ENCODE results near the gene GABBR2. TPM values are rescaled to one million over a fixed set of nuclear protein-coding genes. Genes with fewer than 3 reads are reported as not detected.

GABBR2 gene
- total and polyA plus RNA-seq, 2 donors (not counting 1 experiment from before 2014, with no cell fraction given) = 0.03 TPM; not detected in 1

GRCh38 chr9:98357921-98358535, 350.7 kb downstream of the GABBR2 start:
- Mint-ChIP-seq H3K4me1 (no peaks in the 10 kb centered on the region), H3K27me3 (peaks cover 30% of the 10 kb centered on the region), H3K9me3 (ENCODE audit: insufficient read depth) (no peaks in the 10 kb centered on the region), H3K4me3 (no peak overlapping the region), H3K27ac (no peak overlapping the region)
- no peaks in the 10 kb centered on the region for H4K20me1 ChIP-seq (ENCODE audit: control insufficient read depth, insufficient read depth, low read length, poor library complexity, severe bottlenecking)
- no peak for DNase-seq
- no peak for ATAC-seq (ENCODE audit: low read depth)
- intact Hi-C loops (cut with micrococcal nuclease) = no loop called here
- TF ChIP-seq CTCF (IDR thresholded peaks at IDR 0.05) (no peak), EZH2 (IDR thresholded peaks at IDR 0.05; ENCODE audit: borderline replicate concordance, insufficient read depth, low read depth, low read length, poor library complexity, severe bottlenecking) (no peak)
- no peak overlapping the region for H3K4me2 ChIP-seq (replicated peaks; ENCODE audit: low read depth, low read length, poor library complexity, severe bottlenecking)
- no peaks in the 10 kb centered on the region for H3K4me1 ChIP-seq (ENCODE audit: control insufficient read depth in 2 of 2, insufficient read depth in 2 of 2, low read length in 2 of 2)
- H3K79me2 ChIP-seq (ENCODE audit: control insufficient read depth, insufficient read depth, low read length) = no peaks in the 10 kb centered on the region
- no peak overlapping the region for H2AFZ ChIP-seq (ENCODE audit: insufficient read depth, low read depth, low read length, poor library complexity, severe bottlenecking)
- H3K36me3 ChIP-seq (replicated peaks in 1 of 2; ENCODE audit: control extremely low read depth in 1 of 2, control insufficient read depth in 1 of 2, extremely low read depth in 1 of 2, insufficient read depth in 2 of 2, low read length in 1 of 2) = no peaks in the 10 kb centered on the region
- H3K27me3 ChIP-seq (replicated peaks in 1 of 4; ENCODE audit: control extremely low read depth in 1 of 4, control insufficient read depth in 3 of 4, insufficient read depth in 4 of 4, low read length in 3 of 4) = peaks cover 0 to 6% (median 1%) of the 10 kb centered on the region in 4 experiments
- H3K27ac ChIP-seq (ENCODE audit: low read length in 2 of 2) = no peak overlapping the region
- CTCF ChIA-PET = no interaction called here
- H3K9ac ChIP-seq (ENCODE audit: low read length) = no peak overlapping the region
- POLR2A ChIA-PET = no interaction called here
- WGBS (ENCODE audit: insufficient coverage) = 100% methylated on average over 5 of the region's 6 CpGs
- no peaks in the 10 kb centered on the region for H3K9me3 ChIP-seq (ENCODE audit: control extremely low read depth in 1 of 3, control insufficient read depth in 2 of 3, insufficient read depth in 1 of 3, low read length in 2 of 3)
- H3K4me3 ChIP-seq (ENCODE audit: control extremely low read depth in 1 of 5, extremely low read depth in 1 of 5, insufficient read depth in 1 of 5, low read depth in 2 of 5, low read length in 4 of 5) = no peak overlapping the region

GRCh38 chr9:98356953-98357690, 351.6 kb downstream of the GABBR2 start:
- Histone ChIP-seq H3K36me3 (replicated peaks in 1 of 2; ENCODE audit: control extremely low read depth in 1 of 2, control insufficient read depth in 1 of 2, extremely low read depth in 1 of 2, insufficient read depth in 2 of 2, low read length in 1 of 2) (no peaks in the 10 kb centered on the region), H2AFZ (ENCODE audit: insufficient read depth, low read depth, low read length, poor library complexity, severe bottlenecking) (no peak overlapping the region), H3K79me2 (ENCODE audit: control insufficient read depth, insufficient read depth, low read length) (no peaks in the 10 kb centered on the region), H3K4me2 (replicated peaks; ENCODE audit: low read depth, low read length, poor library complexity, severe bottlenecking) (no peak overlapping the region), H3K27me3 (replicated peaks in 1 of 4; ENCODE audit: control extremely low read depth in 1 of 4, control insufficient read depth in 3 of 4, insufficient read depth in 4 of 4, low read length in 3 of 4) (peaks cover 0 to 15% (median 6%) of the 10 kb centered on the region in 4 experiments), H3K4me1 (ENCODE audit: control insufficient read depth in 2 of 2, insufficient read depth in 2 of 2, low read length in 2 of 2) (no peaks in the 10 kb centered on the region), H3K9me3 (ENCODE audit: control extremely low read depth in 1 of 3, control insufficient read depth in 2 of 3, insufficient read depth in 1 of 3, low read length in 2 of 3) (peaks cover 0 to 7% (median 0%) of the 10 kb centered on the region in 3 donors), H3K4me3 (ENCODE audit: control extremely low read depth in 1 of 5, extremely low read depth in 1 of 5, insufficient read depth in 1 of 5, low read depth in 2 of 5, low read length in 4 of 5) (no peak overlapping the region), H3K9ac (ENCODE audit: low read length) (no peak overlapping the region), H3K27ac (ENCODE audit: low read length in 2 of 2) (no peak overlapping the region), H4K20me1 (ENCODE audit: control insufficient read depth, insufficient read depth, low read length, poor library complexity, severe bottlenecking) (no peaks in the 10 kb centered on the region)
- H3K27ac Mint-ChIP-seq = no peak overlapping the region
- ChIA-PET POLR2A (no interaction called here), CTCF (no interaction called here)
- DNase-seq (no peak), ATAC-seq (ENCODE audit: low read depth) (no peak)
- intact Hi-C loops (cut with micrococcal nuclease) = no loop called here
- no peaks in the 10 kb centered on the region for H3K4me1 Mint-ChIP-seq
- no peaks in the 10 kb centered on the region for H3K9me3 Mint-ChIP-seq (ENCODE audit: insufficient read depth)
- peaks cover 35% of the 10 kb centered on the region for H3K27me3 Mint-ChIP-seq
- TF ChIP-seq EZH2 (IDR thresholded peaks at IDR 0.05; ENCODE audit: borderline replicate concordance, insufficient read depth, low read depth, low read length, poor library complexity, severe bottlenecking) (no peak), CTCF (IDR thresholded peaks at IDR 0.05) (no peak)
- no peak overlapping the region for H3K4me3 Mint-ChIP-seq
- WGBS (ENCODE audit: insufficient coverage) = 96% methylated on average over 4 of the region's 8 CpGs

All from B cell (primary cell).